Stimulated activated CD8-positive, alpha-beta memory T cell treated with anti-CD3 and anti-CD28 coated beads, Interleukin-12 subunit alpha, Interleukin-12 subunit beta, amount 100 ng/mL, for 1 hour (primary cell): ENCODE data around the gene TGM4.

Experiments used
- DNase-seq: peaks from one replicate; pipeline ENCODE4 v3.0.0-alpha.2; 2020; ENCODE audit warnings: low read depth

The TGM4 gene

GRCh38 chr3:44954962-44955361, 80.6 kb downstream of the TGM4 start:
- no peak for DNase-seq

- DNase-seq: no peak
Observed at GRCh38 chr3:44955917-44956316, 81.5 kb downstream of the TGM4 start.

GRCh38 chr3:44957986-44958385, 83.6 kb downstream of the TGM4 start:
- no peak for DNase-seq

- DNase-seq: no peak
Observed at GRCh38 chr3:44958386-44958785, 84.0 kb downstream of the TGM4 start.

GRCh38 chr3:44960387-44961026, 86.1 kb downstream of the TGM4 start:
- DNase-seq: no peak

GRCh38 chr3:44961888-44962287, 87.5 kb downstream of the TGM4 start:
- no peak for DNase-seq

- DNase-seq: no peak
Observed at GRCh38 chr3:44962621-44963393, 88.4 kb downstream of the TGM4 start.

GRCh38 chr3:44963571-44964325, 89.3 kb downstream of the TGM4 start:
- DNase-seq: no peak
